BE2C (cell line): ENCODE measurements around the gene PCBP2. TPM values are rescaled to one million over a fixed set of nuclear protein-coding genes. Genes with fewer than 3 reads are reported as not detected.
"Not testable (repeated sequence)": the region's sequence is repeated elsewhere in the genome, so short reads cannot be mapped to it uniquely, and the experiment has no call there.

Source experiments
- DNase-seq: peaks from one replicate; pipeline ENCODE4 v3.0.0-alpha.2; 2020
- H3K27me3 ChIP-seq: fragments of 250-450 bp; sonication (Bioruptor Pico); 2 replicates; pipeline ENCODE4 v1.5.1; 2020; ENCODE audit warnings: mild to moderate bottlenecking
- H3K36me3 ChIP-seq: fragments of 250-450 bp; sonication (Bioruptor Pico); 2 replicates; pipeline ENCODE4 v1.5.1; 2020; ENCODE audit warnings: mild to moderate bottlenecking
- H3K4me1 ChIP-seq: fragments of 250-450 bp; sonication (Bioruptor Pico); 2 replicates; pipeline ENCODE4 v1.5.1; 2020
- H3K4me3 ChIP-seq: 2 replicates; pipeline ENCODE4 v1.5.1; 2011; ENCODE audit warnings: low read depth, low read length
- H3K9me3 ChIP-seq: fragments of 250-450 bp; sonication (Bioruptor Pico); 2 replicates; pipeline ENCODE4 v1.5.1; 2020
- polyA plus RNA-seq: library from polyadenylated mRNA; unstranded; fragments of >200 nt; gene quantifications from one replicate; pipeline ENCODE4 v1.2.1, GENCODE V29; 2012; ENCODE audit warnings: low read depth, missing spikeins; ENCODE audit not compliant: insufficient read length, insufficient read depth
- TF ChIP-seq, protein P1 (sequence below): IDR thresholded peaks from 2 replicates; pipeline ENCODE4 v1.5.1; 2012; ENCODE audit warnings: mild to moderate bottlenecking, low read depth, low read length

The PCBP2 gene
- 985 TPM for polyA plus RNA-seq

DNA sequence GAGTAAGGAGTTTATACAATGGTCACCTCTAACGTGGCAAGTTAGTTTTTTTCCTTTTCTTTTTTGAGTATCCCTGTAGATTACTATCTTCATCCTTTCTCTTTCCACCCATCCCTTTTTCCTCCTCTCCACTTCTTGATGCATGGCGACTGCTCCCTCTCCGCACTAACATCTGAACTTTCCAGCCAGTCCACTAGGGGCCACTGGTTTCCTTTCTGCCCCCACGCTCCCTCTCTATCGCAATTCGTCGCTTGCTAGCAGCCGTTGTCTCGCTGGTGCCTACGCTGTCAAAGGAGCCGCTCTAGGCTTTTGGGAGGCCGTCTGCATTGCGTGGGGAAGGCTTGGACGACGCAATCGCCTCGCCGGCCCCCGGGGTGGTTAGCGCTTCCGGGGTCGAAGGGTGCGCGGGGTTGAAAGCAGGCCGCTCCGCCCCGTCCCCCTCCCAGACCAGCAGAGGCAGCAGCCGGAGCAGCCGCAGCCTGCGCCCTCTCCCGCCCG, at the start of gene PCBP2:
TSS of gene PCBP2 (plus strand) at position 442 of the 498 bp plus-strand sequence. CDS start 2,699 bp downstream, outside the sequence.
- peaks cover 36% of the 10 kb centered on the region for H3K36me3 ChIP-seq

DNA sequence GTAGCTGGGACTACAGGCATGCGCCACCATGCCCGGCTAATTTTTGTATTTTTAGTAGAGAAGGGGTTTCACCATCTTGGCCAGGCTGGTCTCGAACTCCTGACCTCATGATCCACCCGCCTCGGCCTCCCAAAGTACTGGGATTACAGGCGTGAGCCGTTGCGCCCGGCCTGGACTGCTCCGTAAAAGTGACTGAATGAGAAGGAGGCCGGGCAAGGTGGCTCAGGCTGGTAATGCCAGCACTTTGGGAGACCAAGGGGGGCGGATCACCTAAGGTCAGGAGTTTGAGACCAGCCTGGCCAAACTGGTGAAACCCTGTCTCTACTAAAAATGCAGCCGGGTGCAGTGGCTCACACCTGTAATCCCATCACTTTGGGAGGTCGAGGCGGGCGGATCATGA, 49.6 kb upstream of the PCBP2 start:
- not testable (repeated sequence) for H3K4me3 ChIP-seq, H3K27me3 ChIP-seq, DNase-seq, H3K4me1 ChIP-seq, H3K9me3 ChIP-seq
- peaks cover 26% of the 10 kb centered on the region for H3K36me3 ChIP-seq

More for the DNA sequence above, at the start of gene PCBP2:
- DNase-seq = peak; percentile 99
- Histone ChIP-seq H3K4me3 (peak within 1 kb of the TSS; percentile 97), H3K9me3 (no peaks in the 10 kb centered on the region), H3K4me1 (peaks cover 26% of the 10 kb centered on the region), H3K27me3 (no peaks in the 10 kb centered on the region; the same call in 1 of the 2 replicates)
- TF ChIP-seq, protein P1, sequence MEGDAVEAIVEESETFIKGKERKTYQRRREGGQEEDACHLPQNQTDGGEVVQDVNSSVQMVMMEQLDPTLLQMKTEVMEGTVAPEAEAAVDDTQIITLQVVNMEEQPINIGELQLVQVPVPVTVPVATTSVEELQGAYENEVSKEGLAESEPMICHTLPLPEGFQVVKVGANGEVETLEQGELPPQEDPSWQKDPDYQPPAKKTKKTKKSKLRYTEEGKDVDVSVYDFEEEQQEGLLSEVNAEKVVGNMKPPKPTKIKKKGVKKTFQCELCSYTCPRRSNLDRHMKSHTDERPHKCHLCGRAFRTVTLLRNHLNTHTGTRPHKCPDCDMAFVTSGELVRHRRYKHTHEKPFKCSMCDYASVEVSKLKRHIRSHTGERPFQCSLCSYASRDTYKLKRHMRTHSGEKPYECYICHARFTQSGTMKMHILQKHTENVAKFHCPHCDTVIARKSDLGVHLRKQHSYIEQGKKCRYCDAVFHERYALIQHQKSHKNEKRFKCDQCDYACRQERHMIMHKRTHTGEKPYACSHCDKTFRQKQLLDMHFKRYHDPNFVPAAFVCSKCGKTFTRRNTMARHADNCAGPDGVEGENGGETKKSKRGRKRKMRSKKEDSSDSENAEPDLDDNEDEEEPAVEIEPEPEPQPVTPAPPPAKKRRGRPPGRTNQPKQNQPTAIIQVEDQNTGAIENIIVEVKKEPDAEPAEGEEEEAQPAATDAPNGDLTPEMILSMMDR = peak; percentile 91

DNA sequence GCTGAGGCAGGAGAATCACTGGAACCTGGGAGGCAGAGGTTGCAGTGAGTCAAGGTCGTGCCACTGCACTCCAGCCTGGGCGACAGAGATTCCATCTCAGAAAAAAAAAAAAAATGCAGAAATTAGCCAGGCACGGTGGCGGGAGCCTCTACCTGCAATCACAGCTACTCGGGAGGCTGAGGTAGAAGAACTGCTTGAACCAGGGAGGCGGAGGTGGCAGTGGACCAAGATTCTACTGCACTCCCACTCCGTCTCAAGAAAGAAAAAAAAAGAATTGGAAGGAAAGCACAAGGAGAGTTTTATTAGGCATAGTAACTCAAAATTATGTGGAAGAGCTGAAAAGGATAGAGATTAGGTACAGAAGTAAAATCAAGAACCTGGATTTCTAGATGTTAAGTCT, 49.0 kb upstream of the PCBP2 start:
- Histone ChIP-seq H3K4me1 (no peaks in the 10 kb centered on the region; the same call in 1 of the 2 replicates), H3K27me3 (no peaks in the 10 kb centered on the region), H3K9me3 (no peaks in the 10 kb centered on the region), H3K4me3 (no peak overlapping the region), H3K36me3 (peaks cover 29% of the 10 kb centered on the region)
- DNase-seq = no peak
- TF ChIP-seq, protein P1 = no peak

DNA sequence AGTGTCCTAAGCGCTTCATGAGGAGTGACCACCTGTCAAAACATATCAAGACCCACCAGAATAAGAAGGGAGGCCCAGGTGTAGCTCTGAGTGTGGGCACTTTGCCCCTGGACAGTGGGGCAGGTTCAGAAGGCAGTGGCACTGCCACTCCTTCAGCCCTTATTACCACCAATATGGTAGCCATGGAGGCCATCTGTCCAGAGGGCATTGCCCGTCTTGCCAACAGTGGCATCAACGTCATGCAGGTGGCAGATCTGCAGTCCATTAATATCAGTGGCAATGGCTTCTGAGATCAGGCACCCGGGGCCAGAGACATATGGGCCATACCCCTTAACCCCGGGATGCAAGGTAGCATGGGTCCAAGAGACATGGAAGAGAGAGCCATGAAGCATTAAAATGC, 41.0 kb upstream of the PCBP2 start:
- Histone ChIP-seq H3K27me3 (no peaks in the 10 kb centered on the region), H3K4me3 (no peak overlapping the region), H3K9me3 (no peaks in the 10 kb centered on the region), H3K36me3 (peaks cover 57% of the 10 kb centered on the region), H3K4me1 (peaks cover 33% of the 10 kb centered on the region)
- no peak for DNase-seq
- TF ChIP-seq, protein P1 = no peak

DNA sequence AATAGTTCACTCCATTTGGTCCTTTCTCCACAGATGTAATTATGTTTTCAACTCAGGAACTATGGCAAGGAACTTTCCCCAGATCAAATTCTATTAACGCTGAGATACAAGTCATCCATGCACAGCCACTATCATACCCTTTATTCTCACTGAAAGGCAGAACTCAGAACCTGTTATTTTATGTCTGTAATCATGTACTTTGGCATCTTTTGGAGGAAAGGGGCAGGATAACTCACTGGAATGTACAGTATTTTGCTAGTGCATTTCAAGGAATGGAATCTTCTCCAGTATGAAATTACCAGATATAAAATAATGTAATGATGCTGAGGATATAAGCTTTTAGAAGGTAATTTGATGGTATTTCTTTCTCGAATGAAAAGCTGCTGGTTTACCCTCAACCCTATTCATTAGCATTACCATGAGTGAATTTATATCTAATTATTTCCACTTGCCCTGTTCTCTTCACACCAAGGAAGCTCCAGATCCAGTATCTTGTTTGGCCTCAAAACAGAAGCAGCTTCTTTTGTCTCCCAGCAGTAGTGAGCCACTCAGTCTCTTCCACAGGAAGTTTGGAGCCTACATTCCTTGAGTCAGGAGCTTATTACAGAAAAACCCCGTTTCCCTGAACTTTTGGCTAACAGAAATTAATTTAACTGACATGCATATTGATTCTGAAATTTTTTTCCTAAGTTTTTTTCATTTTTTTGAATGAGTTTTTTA, 38.3 kb upstream of the PCBP2 start:
- H3K36me3 ChIP-seq = peaks cover 38% of the 10 kb centered on the region
- no peaks in the 10 kb centered on the region for H3K9me3 ChIP-seq
- TF ChIP-seq, protein P1 = no peak
- no peaks in the 10 kb centered on the region for H3K27me3 ChIP-seq
- H3K4me1 ChIP-seq = peaks cover 33% of the 10 kb centered on the region
- H3K4me3 ChIP-seq = no peak overlapping the region
- DNase-seq = no peak

DNA sequence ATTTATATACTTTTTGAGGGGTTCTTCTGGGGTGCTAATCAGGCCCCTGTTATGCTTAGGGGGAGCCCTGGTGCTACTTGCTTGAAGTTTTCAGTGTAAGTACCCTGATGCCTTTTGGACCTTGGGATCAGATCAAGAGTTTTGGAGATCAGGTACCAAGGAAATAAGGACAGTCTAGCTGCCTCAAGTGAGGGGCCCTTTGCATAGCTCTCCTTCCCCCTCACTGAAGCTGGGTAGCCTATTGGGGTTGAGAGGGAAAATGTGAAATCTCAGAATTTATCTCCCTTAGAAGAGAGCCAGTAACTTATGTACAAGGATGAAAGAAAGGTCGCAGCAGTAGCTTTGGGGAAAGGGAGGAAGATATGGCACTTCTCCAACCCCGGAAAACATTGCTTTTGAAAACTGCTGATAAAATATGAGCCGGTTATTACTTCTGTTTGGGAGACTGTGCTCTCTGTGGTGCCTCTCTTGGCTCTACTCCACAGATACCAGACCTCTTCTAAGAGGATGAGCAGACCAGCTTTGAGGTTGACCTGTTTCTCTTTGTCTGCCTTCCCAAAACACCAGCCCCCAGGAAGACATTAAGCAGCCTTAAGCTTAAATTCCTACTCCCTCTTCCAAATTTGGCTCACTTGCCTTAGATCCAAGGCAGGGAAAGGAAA, 37.0 kb upstream of the PCBP2 start:
- Histone ChIP-seq H3K9me3 (no peaks in the 10 kb centered on the region), H3K27me3 (no peaks in the 10 kb centered on the region), H3K36me3 (peaks cover 26% of the 10 kb centered on the region), H3K4me3 (peak overlapping the region; percentile 25), H3K4me1 (peaks cover 33% of the 10 kb centered on the region)
- TF ChIP-seq, protein P1 = no peak
- peak; percentile 61 for DNase-seq

DNA sequence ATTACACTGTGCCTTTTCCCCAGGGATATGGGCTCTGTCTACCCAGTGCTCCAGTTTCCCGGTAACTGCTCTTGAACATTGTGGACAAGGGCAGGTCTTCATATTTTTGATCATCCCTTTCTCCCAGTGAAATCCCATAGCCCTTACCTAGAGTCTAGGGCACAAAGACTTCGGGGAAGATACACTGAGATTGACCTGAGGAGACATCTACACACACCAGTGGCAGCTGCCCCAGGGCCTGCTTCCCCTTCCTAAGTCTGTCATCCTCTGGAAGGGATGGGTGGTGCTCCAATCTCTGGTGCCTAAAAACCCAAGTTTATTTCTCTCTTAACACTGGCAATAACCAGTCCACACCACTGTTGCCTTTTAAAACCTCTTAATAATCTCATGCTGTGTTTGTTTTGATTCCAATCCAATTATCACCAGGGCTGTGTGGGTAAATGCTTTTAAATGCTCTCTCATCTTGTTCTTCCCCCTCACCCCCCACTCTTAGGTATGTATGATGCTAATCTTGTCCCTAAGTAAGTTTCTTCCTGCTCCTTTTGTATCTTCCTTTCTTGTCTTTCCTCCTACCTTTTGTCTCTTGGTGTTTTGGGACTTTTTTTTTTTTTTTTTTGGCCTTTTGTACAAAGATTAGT, 36.0 kb upstream of the PCBP2 start:
- H3K27me3 ChIP-seq, H3K9me3 ChIP-seq: not testable (repeated sequence)
- Histone ChIP-seq H3K4me3 (peak overlapping the region; percentile 25), H3K4me1 (peaks cover 33% of the 10 kb centered on the region), H3K36me3 (peaks cover 17% of the 10 kb centered on the region)
- peak; percentile 35 for DNase-seq

DNA sequence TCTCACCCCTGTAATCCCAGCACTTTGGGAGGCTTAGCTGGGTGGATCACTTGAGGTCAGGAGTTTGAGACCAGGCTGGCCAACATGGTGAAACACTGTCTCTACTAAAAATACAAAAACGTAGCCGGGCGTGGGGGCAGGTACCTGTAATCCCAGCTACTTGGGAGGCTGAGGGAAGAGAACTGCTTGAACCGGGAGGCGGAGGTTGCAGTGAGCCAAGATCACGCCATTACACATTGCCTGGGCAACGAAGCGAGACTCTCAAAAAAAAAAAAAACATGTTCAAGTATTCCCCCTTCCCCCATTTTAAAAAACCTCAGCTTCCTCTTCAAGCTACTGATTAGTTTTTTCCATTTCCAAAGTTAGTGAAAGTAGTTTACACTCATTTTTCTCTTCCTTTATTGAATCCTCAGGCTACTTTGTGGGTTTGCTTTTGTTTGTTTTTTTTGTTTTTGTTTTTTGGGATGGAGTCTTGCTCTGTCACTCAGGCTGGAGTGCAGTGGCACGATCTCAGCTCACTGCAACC, 34.5 kb upstream of the PCBP2 start:
- H3K9me3 ChIP-seq, DNase-seq, H3K27me3 ChIP-seq, H3K4me3 ChIP-seq, H3K36me3 ChIP-seq: not testable (repeated sequence)
- peaks cover 25% of the 10 kb centered on the region for H3K4me1 ChIP-seq
